Mesenchymal stem cell (in vitro differentiated cells and primary cell): ENCODE data around the gene APBB1IP.
"Not testable (repeated sequence)": the region's sequence is repeated elsewhere in the genome, so short reads cannot be mapped to it uniquely, and the experiment has no call there.

ENCODE experiments used
- DNase-seq: peaks from one replicate; pipeline ENCODE4 v3.0.0-alpha.2; 2013
- H2AFZ ChIP-seq: one replicate; pipeline ENCODE4 v1.6.1; 2013; ENCODE audit warnings: low read depth, mild to moderate bottlenecking, control low read depth, inconsistent platforms, low read length, moderate library complexity
- H2AK5ac ChIP-seq: 2 replicates; pipeline ENCODE4 v1.6.1; 2013; ENCODE audit warnings: low read length, moderate library complexity, mild to moderate bottlenecking, inconsistent platforms; ENCODE audit not compliant: severe bottlenecking
- H2BK120ac ChIP-seq: one replicate; pipeline ENCODE4 v1.6.1; 2013; ENCODE audit warnings: low read depth, mild to moderate bottlenecking, inconsistent platforms, low read length, moderate library complexity
- H2BK12ac ChIP-seq, 2 experiments: one replicate each; pipeline ENCODE4 v1.6.1; 2013; ENCODE audit warnings: inconsistent platforms in 2 of 2, low read length in 2 of 2, mild to moderate bottlenecking in 2 of 2, moderate library complexity in 2 of 2, control low read depth in 1 of 2
- H2BK15ac ChIP-seq: one replicate; pipeline ENCODE4 v1.6.1; 2013; ENCODE audit warnings: mild to moderate bottlenecking, low read depth, inconsistent platforms; ENCODE audit not compliant: poor library complexity, severe bottlenecking
- H2BK5ac ChIP-seq: 2 replicates; pipeline ENCODE4 v1.6.1; 2013; ENCODE audit warnings: low read depth, mild to moderate bottlenecking, low read length, control low read depth, inconsistent platforms; ENCODE audit not compliant: poor library complexity, severe bottlenecking
- H3K14ac ChIP-seq, 2 experiments: one replicate each; pipeline ENCODE4 v1.6.1; 2013; ENCODE audit warnings: inconsistent platforms in 2 of 2, low read length in 2 of 2, control low read depth in 1 of 2, mild to moderate bottlenecking in 1 of 2, moderate library complexity in 1 of 2
- H3K18ac ChIP-seq, 2 experiments: one replicate each; pipeline ENCODE4 v1.6.1; 2013; ENCODE audit warnings: inconsistent platforms in 2 of 2, low read length in 2 of 2, control low read depth in 1 of 2, low read depth in 1 of 2, mild to moderate bottlenecking in 1 of 2
- H3K23ac ChIP-seq, 2 experiments: one replicate each; pipeline ENCODE4 v1.6.1; 2013; ENCODE audit warnings: inconsistent platforms in 2 of 2, low read length in 2 of 2, mild to moderate bottlenecking in 2 of 2, moderate library complexity in 2 of 2, control low read depth in 1 of 2
- H3K27ac ChIP-seq: 2 replicates; pipeline ENCODE4 v1.5.1; 2013; ENCODE audit warnings: mild to moderate bottlenecking, moderate library complexity, low read length, control low read depth, inconsistent platforms; ENCODE audit not compliant: poor library complexity, severe bottlenecking
- H3K27me3 ChIP-seq, 2 experiments: 2 replicates each; pipeline versions ENCODE4 v1.6.1 to v1.7.0; 2013; ENCODE audit warnings: low read length in 2 of 2, mild to moderate bottlenecking in 2 of 2, moderate library complexity in 2 of 2, control low read depth in 1 of 2, inconsistent platforms in 1 of 2; ENCODE audit not compliant: control insufficient read depth in 1 of 2, insufficient read depth in 1 of 2
- H3K36me3 ChIP-seq, 2 experiments: 2 replicates each; pipeline versions ENCODE4 v1.6.1 to v1.7.0; 2013; ENCODE audit warnings: low read length in 2 of 2, control low read depth in 1 of 2, inconsistent platforms in 1 of 2, low read depth in 1 of 2, mild to moderate bottlenecking in 1 of 2; ENCODE audit not compliant: insufficient read depth in 2 of 2, control insufficient read depth in 1 of 2
- H3K4ac ChIP-seq, 2 experiments: one replicate each; pipeline ENCODE4 v1.6.1; 2013; ENCODE audit warnings: inconsistent platforms in 2 of 2, low read length in 2 of 2, mild to moderate bottlenecking in 2 of 2, moderate library complexity in 2 of 2, control low read depth in 1 of 2, low read depth in 1 of 2
- H3K4me1 ChIP-seq: 2 replicates; pipeline ENCODE4 v1.6.1; 2013; ENCODE audit warnings: low read depth, low read length, control low read depth; ENCODE audit not compliant: control insufficient read depth, insufficient read depth
- H3K4me2 ChIP-seq: 2 replicates; pipeline ENCODE4 v1.6.1; 2013; ENCODE audit warnings: low read length, mild to moderate bottlenecking, inconsistent platforms; ENCODE audit not compliant: poor library complexity, severe bottlenecking
- H3K4me3 ChIP-seq, 2 experiments: 2 replicates each; pipeline versions ENCODE4 v1.5.1 to v1.7.0; 2013; ENCODE audit warnings: low read length in 2 of 2, mild to moderate bottlenecking in 2 of 2, control low read depth in 1 of 2, low read depth in 1 of 2; ENCODE audit not compliant: insufficient read depth in 1 of 2
- H3K79me1 ChIP-seq: replicated peaks from 2 replicates; pipeline ENCODE4 v1.6.1; 2013; ENCODE audit warnings: mild to moderate bottlenecking, control low read depth, low read length, inconsistent platforms; ENCODE audit not compliant: poor library complexity, severe bottlenecking
- H3K9ac ChIP-seq: 2 replicates; pipeline ENCODE4 v1.7.0; 2013; ENCODE audit warnings: mild to moderate bottlenecking, low read length, moderate library complexity
- H3K9me3 ChIP-seq: 2 replicates; pipeline ENCODE4 v1.7.0; 2013; ENCODE audit warnings: mild to moderate bottlenecking, low read length; ENCODE audit not compliant: control insufficient read depth
- H4K8ac ChIP-seq: one replicate; pipeline ENCODE4 v1.6.1; 2013; ENCODE audit warnings: inconsistent platforms, mild to moderate bottlenecking, low read length, moderate library complexity
- H4K91ac ChIP-seq: one replicate; pipeline ENCODE4 v1.6.1; 2013; ENCODE audit warnings: mild to moderate bottlenecking, low read length, inconsistent platforms
- WGBS: methylation state at CpG from one replicate; pipeline ENCODE4 v1.1.7; 2013; ENCODE audit warnings: mixed read lengths; 5-methylcytosine and 5-hydroxymethylcytosine counted together

Gene APBB1IP

GRCh38 chr10:26468700-26469099 lies 30.6 kb downstream of the APBB1IP start:
- Histone ChIP-seq H3K27me3 (no peaks in the 10 kb centered on the region), H3K4me1 (peaks cover 4% of the 10 kb centered on the region), H3K4ac (no peak overlapping the region), H3K9ac (no peak overlapping the region), H2BK5ac (peak overlapping the region; percentile 50), H2AK5ac (peak overlapping the region; percentile 11), H2BK120ac (no peak overlapping the region), H3K36me3 (peaks cover 0 to 3% of the 10 kb centered on the region in 2 experiments), H3K14ac (no peak overlapping the region), H3K4me2 (no peak overlapping the region), H2AFZ (no peak overlapping the region), H2BK12ac (no peak overlapping the region), H4K91ac (no peak overlapping the region), H3K18ac (no peak overlapping the region), H3K27ac (peak overlapping the region; percentile 82), H4K8ac (no peak overlapping the region), H3K23ac (no peak overlapping the region), H3K79me1 (no peaks in the 10 kb centered on the region), H3K4me3 (no peak overlapping the region), H2BK15ac (no peak overlapping the region), H3K9me3 (no peaks in the 10 kb centered on the region)
- WGBS: 86% methylated on average over 6 of the region's 6 CpGs
- DNase-seq: no peak

GRCh38 chr10:26472492-26472778 lies 34.3 kb downstream of the APBB1IP start:
- no peak overlapping the region for H2BK12ac ChIP-seq
- no peak overlapping the region for H3K23ac ChIP-seq

GRCh38 chr10:26474026-26474425 lies 35.9 kb downstream of the APBB1IP start:
- no peak overlapping the region for H4K8ac ChIP-seq
- H3K23ac ChIP-seq: no peak overlapping the region
- no CpG with 5 or more reads among the region's 1 CpG for WGBS
- H4K91ac ChIP-seq: no peak overlapping the region
- H3K14ac ChIP-seq: no peak overlapping the region
- H3K4ac ChIP-seq: no peak overlapping the region
- H3K36me3 ChIP-seq: peaks cover 0 to 7% of the 10 kb centered on the region in 2 experiments
- H3K4me3 ChIP-seq: no peak overlapping the region
- H3K9me3 ChIP-seq: no peaks in the 10 kb centered on the region
- no peak overlapping the region for H3K4me2 ChIP-seq
- no peak overlapping the region for H2BK15ac ChIP-seq
- H2BK120ac ChIP-seq: no peak overlapping the region
- no peak overlapping the region for H2AFZ ChIP-seq
- H3K4me1 ChIP-seq: no peaks in the 10 kb centered on the region
- H2AK5ac ChIP-seq: no peak overlapping the region
- no peak overlapping the region for H3K27ac ChIP-seq
- H3K9ac ChIP-seq: peak overlapping the region; percentile 64
- H3K18ac ChIP-seq: no peak overlapping the region
- H3K27me3 ChIP-seq: no peaks in the 10 kb centered on the region
- no peaks in the 10 kb centered on the region for H3K79me1 ChIP-seq
- no peak overlapping the region for H2BK5ac ChIP-seq
- H2BK12ac ChIP-seq: no peak overlapping the region
- no peak for DNase-seq

More at GRCh38 chr10:26472492-26472778, 34.3 kb downstream of the APBB1IP start:
- no peak overlapping the region for H4K91ac ChIP-seq
- no peak overlapping the region for H2BK5ac ChIP-seq
- no peak overlapping the region for H3K18ac ChIP-seq
- WGBS: 90% methylated on average over 5 of the region's 5 CpGs
- no peak overlapping the region for H3K4me2 ChIP-seq
- no peak overlapping the region for H2AFZ ChIP-seq
- H2BK15ac ChIP-seq: no peak overlapping the region
- peak overlapping the region; percentile 52 for H3K9ac ChIP-seq
- peaks cover 4% of the 10 kb centered on the region for H3K4me1 ChIP-seq
- no peaks in the 10 kb centered on the region for H3K27me3 ChIP-seq
- H3K4me3 ChIP-seq: peak overlapping the region in 1 of 2 experiments; percentile 30
- no peaks in the 10 kb centered on the region for H3K79me1 ChIP-seq
- no peak overlapping the region for H2AK5ac ChIP-seq
- H4K8ac ChIP-seq: no peak overlapping the region
- H3K9me3 ChIP-seq: no peaks in the 10 kb centered on the region
- no peak overlapping the region for H3K4ac ChIP-seq
- no peak overlapping the region for H3K14ac ChIP-seq
- DNase-seq: no peak
- H3K36me3 ChIP-seq: peaks cover 0 to 4% of the 10 kb centered on the region in 2 experiments
- H3K27ac ChIP-seq: no peak overlapping the region
- H2BK120ac ChIP-seq: no peak overlapping the region

GRCh38 chr10:26474845-26475244 lies 36.7 kb downstream of the APBB1IP start:
- not testable (repeated sequence) for H2AFZ ChIP-seq, H3K4ac ChIP-seq, H2AK5ac ChIP-seq, H2BK15ac ChIP-seq, H3K23ac ChIP-seq, H3K79me1 ChIP-seq, H3K36me3 ChIP-seq, H2BK12ac ChIP-seq, H3K4me2 ChIP-seq, H3K9me3 ChIP-seq, H3K4me1 ChIP-seq, H3K4me3 ChIP-seq, H2BK5ac ChIP-seq, H3K18ac ChIP-seq, H4K91ac ChIP-seq, H3K27ac ChIP-seq, H4K8ac ChIP-seq, H3K27me3 ChIP-seq, H3K14ac ChIP-seq, H2BK120ac ChIP-seq, DNase-seq
- 96% methylated on average over 6 of the region's 8 CpGs for WGBS
- H3K9ac ChIP-seq: peak overlapping the region; percentile 64
